ENCODE data around the gene LTBP2. TPM values are rescaled to one million over a fixed set of nuclear protein-coding genes. Genes with fewer than 3 reads are reported as not detected.
A peak's percentile ranks its signal among the peaks of the same experiment; 100 is the strongest.

Gene LTBP2
- total RNA-seq, 2 donors from 2014 or later: 674 to 973 TPM

GRCh38 chr14:74501135-74501614 is 110.9 kb downstream of the LTBP2 start:
- H3K36me3 ChIP-seq: peaks cover 59% of the 10 kb centered on the region
- H3K9me3 ChIP-seq: no peaks in the 10 kb centered on the region
- no peak for DNase-seq (ENCODE audit: low spot score)
- peaks cover 0 to 4% of the 10 kb centered on the region in 2 donors for H3K4me1 ChIP-seq (ENCODE audit: control insufficient read depth in 1 of 2, low read depth in 2 of 2)
- H3K27ac ChIP-seq: peak overlapping the region in 1 of 2 donors; percentile 52
- no peaks in the 10 kb centered on the region for H3K27me3 ChIP-seq (replicated peaks; ENCODE audit: insufficient read depth)
- H3K4me3 ChIP-seq: no peak overlapping the region
- no peak for ATAC-seq (ENCODE audit: insufficient number of reproducible peaks, low FRiP score, low read depth)
- peak; percentile 66 for TF ChIP-seq CTCF (IDR thresholded peaks at IDR 0.05)

GRCh38 chr14:74500417-74501134 is 111.5 kb downstream of the LTBP2 start:
- Histone ChIP-seq H3K4me1 (ENCODE audit: control insufficient read depth in 1 of 2, low read depth in 2 of 2) (peaks cover under 1 to 8% of the 10 kb centered on the region in 2 donors), H3K9me3 (no peaks in the 10 kb centered on the region), H3K36me3 (peaks cover 54% of the 10 kb centered on the region), H3K27ac (peak overlapping the region; percentile 4 to 52), H3K4me3 (no peak overlapping the region), H3K27me3 (replicated peaks; ENCODE audit: insufficient read depth) (no peaks in the 10 kb centered on the region)
- ATAC-seq (ENCODE audit: insufficient number of reproducible peaks, low FRiP score, low read depth) (no peak), DNase-seq (ENCODE audit: low spot score) (no peak)
- TF ChIP-seq CTCF (IDR thresholded peaks at IDR 0.05): no peak

- Histone ChIP-seq H3K9me3 (no peaks in the 10 kb centered on the region), H3K4me1 (ENCODE audit: control insufficient read depth in 1 of 2, low read depth in 2 of 2) (peaks cover 11 to 33% of the 10 kb centered on the region in 2 donors), H3K27ac (peak overlapping the region in 1 of 2 donors; percentile 1), H3K36me3 (peaks cover 6% of the 10 kb centered on the region), H3K4me3 (no peak overlapping the region), H3K27me3 (replicated peaks; ENCODE audit: insufficient read depth) (no peaks in the 10 kb centered on the region)
- TF ChIP-seq CTCF (IDR thresholded peaks at IDR 0.05): no peak
- DNase-seq (ENCODE audit: low spot score) (no peak), ATAC-seq (ENCODE audit: insufficient number of reproducible peaks, low FRiP score, low read depth) (no peak)
Observed at GRCh38 chr14:74495356-74495755, 116.7 kb downstream of the LTBP2 start.

GRCh38 chr14:74493343-74494261 is 118.4 kb downstream of the LTBP2 start, which contains the start of gene ISCA2:
ISCA2 (plus strand) TSS chr14:74493765; CDS start chr14:74493775, 10 bp downstream.
- H3K4me3 ChIP-seq: peak within 1 kb of the TSS; percentile 90
- H3K27ac ChIP-seq: peak within 1 kb of the TSS; percentile 91 to 93
- no peak for TF ChIP-seq CTCF (IDR thresholded peaks at IDR 0.05)
- no peaks in the 10 kb centered on the region for H3K9me3 ChIP-seq
- no peaks in the 10 kb centered on the region for H3K27me3 ChIP-seq (replicated peaks; ENCODE audit: insufficient read depth)
- no peaks in the 10 kb centered on the region for H3K36me3 ChIP-seq
- ATAC-seq (ENCODE audit: insufficient number of reproducible peaks, low FRiP score, low read depth) (peak; percentile 98), DNase-seq (ENCODE audit: low spot score) (peak; percentile 97)
- peaks cover 22 to 47% of the 10 kb centered on the region in 2 donors for H3K4me1 ChIP-seq (ENCODE audit: control insufficient read depth in 1 of 2, low read depth in 2 of 2)
